ENCODE data around the gene CD40LG.

The CD40LG gene

DNA sequence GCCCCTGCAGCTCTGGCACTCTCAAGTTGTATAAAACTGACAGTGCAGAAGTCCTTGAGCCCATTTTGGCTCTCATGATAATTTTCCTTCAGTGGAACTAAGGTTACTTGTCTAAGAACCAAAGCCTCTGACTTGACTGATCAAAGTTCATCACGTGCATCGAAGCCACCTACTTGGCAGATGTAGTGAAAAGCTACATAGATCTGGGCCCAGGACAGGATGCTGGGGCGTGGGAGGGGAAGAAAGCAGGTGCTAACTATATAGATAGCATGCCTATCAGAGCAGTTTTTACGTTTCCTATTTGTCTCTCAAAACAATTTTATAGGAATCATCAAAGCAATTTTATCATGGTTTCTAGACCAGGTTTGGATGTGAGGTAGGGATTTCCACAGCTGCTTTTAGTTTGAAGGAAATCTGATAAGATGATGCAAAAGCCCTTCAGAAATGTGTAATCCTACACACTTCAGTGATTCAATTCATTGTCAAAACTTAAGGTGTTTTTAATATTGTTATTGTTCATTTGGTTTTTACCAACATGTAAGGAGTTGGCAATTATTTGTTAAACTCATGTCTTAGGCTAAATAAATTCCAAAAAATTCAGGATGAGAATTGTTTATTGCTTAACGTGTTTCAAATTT lies 1.2 kb upstream of the CD40LG start:
- H3K4me3 ChIP-seq (ENCODE audit: low read depth, low read length) = no peak overlapping the region
- H3K27me3 ChIP-seq (ENCODE audit: control insufficient read depth, insufficient read depth, low read length) = peaks cover 5% of the 10 kb centered on the region; the same call in 1 of the 2 replicates
- H3K27ac ChIP-seq (ENCODE audit: low read depth, low read length) = no peak overlapping the region

DNA sequence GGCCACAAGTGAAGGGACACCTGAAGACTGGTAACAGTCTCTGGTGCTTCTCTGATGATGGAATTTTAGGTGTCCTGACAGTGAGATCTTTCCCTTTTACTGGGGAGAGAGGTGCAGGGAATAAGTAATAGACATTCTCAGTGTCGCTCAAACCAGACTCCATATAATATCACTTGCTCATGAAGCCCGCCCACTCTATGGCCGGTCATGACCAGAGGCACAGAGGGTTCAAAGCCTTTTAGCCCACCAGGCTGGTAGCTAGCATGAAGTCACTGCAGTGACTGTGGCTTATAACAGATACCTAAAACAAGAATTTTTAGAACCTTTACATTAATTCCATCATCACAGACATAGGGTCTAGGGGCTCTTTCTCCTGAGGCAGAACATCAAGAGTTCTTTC lies 2.9 kb downstream of the CD40LG start:
- Histone ChIP-seq H3K36me3 (ENCODE audit: control insufficient read depth, insufficient read depth, low read length) (no peaks in the 10 kb centered on the region), H3K27ac (ENCODE audit: low read depth, low read length) (no peak overlapping the region), H3K9ac (ENCODE audit: low read length) (no peak overlapping the region), H3K9me3 (ENCODE audit: control insufficient read depth, insufficient read depth, low read depth, low read length) (peaks cover 4% of the 10 kb centered on the region; the same call in 1 of the 2 replicates), H3K4me3 (ENCODE audit: low read depth, low read length) (no peak overlapping the region), H3K27me3 (ENCODE audit: control insufficient read depth, insufficient read depth, low read length) (no peaks in the 10 kb centered on the region), H3K4me1 (ENCODE audit: control insufficient read depth, insufficient read depth, low read length) (peaks cover 12% of the 10 kb centered on the region)

More for the DNA sequence above, 1.2 kb upstream of the CD40LG start:
- H3K9ac ChIP-seq (ENCODE audit: low read length) = no peak overlapping the region
- H3K9me3 ChIP-seq (ENCODE audit: control insufficient read depth, insufficient read depth, low read depth, low read length) = peaks cover 4% of the 10 kb centered on the region; the same call in 1 of the 2 replicates
- peaks cover 12% of the 10 kb centered on the region for H3K4me1 ChIP-seq (ENCODE audit: control insufficient read depth, insufficient read depth, low read length)
- H3K36me3 ChIP-seq (ENCODE audit: control insufficient read depth, insufficient read depth, low read length) = no peaks in the 10 kb centered on the region

DNA sequence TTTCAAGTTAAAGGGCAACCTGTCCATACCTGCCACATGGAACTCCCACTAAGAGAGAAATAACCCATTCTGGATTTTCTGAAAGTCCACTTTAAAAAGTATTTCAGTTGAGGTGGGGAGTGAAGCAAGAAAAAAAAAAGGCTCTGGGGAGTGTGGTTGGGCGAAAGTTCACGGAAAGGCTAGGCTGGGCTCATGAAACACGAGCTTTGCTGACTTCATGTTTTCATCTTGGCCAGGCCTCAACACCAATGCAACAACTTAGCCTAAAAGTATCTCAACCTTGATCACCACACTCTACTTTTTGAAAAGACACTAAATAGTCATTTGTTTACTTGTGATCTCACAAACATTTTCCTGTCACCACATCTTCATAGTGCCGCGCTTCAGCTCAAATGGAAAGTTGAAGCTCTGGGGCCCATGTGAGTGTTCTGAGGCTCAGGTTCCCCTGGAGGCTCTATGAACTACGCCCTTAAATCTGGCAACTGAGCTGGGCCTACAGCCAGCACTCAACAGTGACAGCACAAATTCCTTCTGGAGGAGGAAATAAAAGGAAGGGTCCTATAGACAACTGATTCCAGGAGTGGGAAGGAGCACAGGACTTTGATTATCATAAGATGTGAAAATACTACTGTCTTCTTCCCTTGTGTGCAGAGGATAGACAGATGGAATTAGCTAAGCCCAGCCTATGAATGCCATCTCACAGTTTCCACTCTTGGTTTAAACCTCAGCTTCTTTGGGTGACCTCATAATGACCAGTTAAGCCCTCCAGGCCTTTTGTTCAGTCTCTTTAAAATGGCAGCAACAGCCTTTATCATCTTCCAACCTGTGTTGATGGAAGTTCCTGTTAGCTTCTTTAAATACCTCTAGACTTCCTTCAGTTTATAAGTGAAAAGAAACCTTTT lies 5.1 kb downstream of the CD40LG start:
- Histone ChIP-seq H3K4me1 (ENCODE audit: control insufficient read depth, insufficient read depth, low read length) (peaks cover 12% of the 10 kb centered on the region), H3K27me3 (ENCODE audit: control insufficient read depth, insufficient read depth, low read length) (peaks cover 10% of the 10 kb centered on the region; the same call in 1 of the 2 replicates), H3K36me3 (ENCODE audit: control insufficient read depth, insufficient read depth, low read length) (no peaks in the 10 kb centered on the region), H3K27ac (ENCODE audit: low read depth, low read length) (no peak overlapping the region), H3K9me3 (ENCODE audit: control insufficient read depth, insufficient read depth, low read depth, low read length) (no peaks in the 10 kb centered on the region), H3K4me3 (ENCODE audit: low read depth, low read length) (no peak overlapping the region), H3K9ac (ENCODE audit: low read length) (no peak overlapping the region)

DNA sequence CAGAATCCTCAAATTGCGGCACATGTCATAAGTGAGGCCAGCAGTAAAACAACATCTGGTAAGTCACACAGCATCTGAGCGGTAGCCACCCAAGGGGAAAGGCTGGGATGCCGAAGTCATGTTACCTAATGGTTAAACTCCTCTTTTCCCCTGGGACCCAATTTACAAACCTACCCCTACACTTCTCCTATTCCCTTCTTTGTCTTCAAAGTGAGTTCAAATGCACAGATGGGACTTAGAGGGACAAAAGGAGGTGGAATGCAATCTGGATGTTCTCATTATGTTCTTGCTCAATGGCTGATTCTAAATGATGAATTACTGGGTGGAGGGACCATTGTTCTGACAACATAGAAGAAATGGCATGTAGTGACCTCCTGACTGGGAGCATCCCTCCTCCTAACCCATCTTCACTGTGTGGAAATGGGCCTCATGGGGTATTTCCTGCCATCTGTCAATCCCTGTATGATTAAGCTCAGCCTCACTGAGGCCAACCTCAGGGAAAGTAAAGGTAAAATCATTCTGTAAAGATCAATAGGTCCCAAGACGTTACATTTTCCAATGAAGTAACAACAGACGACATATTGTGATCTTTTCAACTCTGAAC lies 8.5 kb downstream of the CD40LG start:
- peaks cover 10% of the 10 kb centered on the region; the same call in 1 of the 2 replicates for H3K27me3 ChIP-seq (ENCODE audit: control insufficient read depth, insufficient read depth, low read length)
- no peak overlapping the region for H3K9ac ChIP-seq (ENCODE audit: low read length)
- H3K4me1 ChIP-seq (ENCODE audit: control insufficient read depth, insufficient read depth, low read length) = no peaks in the 10 kb centered on the region
- H3K9me3 ChIP-seq (ENCODE audit: control insufficient read depth, insufficient read depth, low read depth, low read length) = no peaks in the 10 kb centered on the region
- no peaks in the 10 kb centered on the region for H3K36me3 ChIP-seq (ENCODE audit: control insufficient read depth, insufficient read depth, low read length)
- H3K27ac ChIP-seq (ENCODE audit: low read depth, low read length) = no peak overlapping the region
- H3K4me3 ChIP-seq (ENCODE audit: low read depth, low read length) = no peak overlapping the region

DNA sequence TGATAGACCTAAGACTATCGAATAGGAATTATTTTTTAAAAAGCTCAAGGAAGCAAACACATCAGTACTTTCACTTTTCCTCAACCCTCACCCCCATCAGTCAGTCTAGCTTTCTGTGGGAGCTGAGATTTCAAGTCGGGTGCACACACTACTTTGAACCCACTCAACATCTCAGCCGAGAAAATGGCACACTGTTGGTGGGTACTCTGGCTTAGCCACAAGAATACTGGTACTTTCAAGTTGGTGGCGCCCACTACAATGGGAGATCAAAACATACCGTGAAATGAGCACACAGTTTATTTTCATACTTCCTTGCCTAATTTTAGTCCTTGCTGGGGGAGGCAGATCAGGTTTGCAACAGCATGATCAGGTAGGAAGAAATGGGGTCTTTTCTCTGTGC lies 10.2 kb downstream of the CD40LG start:
- peaks cover 10% of the 10 kb centered on the region; the same call in 1 of the 2 replicates for H3K27me3 ChIP-seq (ENCODE audit: control insufficient read depth, insufficient read depth, low read length)
- no peak overlapping the region for H3K9ac ChIP-seq (ENCODE audit: low read length)
- no peak overlapping the region for H3K27ac ChIP-seq (ENCODE audit: low read depth, low read length)
- no peak overlapping the region for H3K4me3 ChIP-seq (ENCODE audit: low read depth, low read length)
- no peaks in the 10 kb centered on the region for H3K9me3 ChIP-seq (ENCODE audit: control insufficient read depth, insufficient read depth, low read depth, low read length)
- no peaks in the 10 kb centered on the region for H3K36me3 ChIP-seq (ENCODE audit: control insufficient read depth, insufficient read depth, low read length)
- H3K4me1 ChIP-seq (ENCODE audit: control insufficient read depth, insufficient read depth, low read length) = no peaks in the 10 kb centered on the region

DNA sequence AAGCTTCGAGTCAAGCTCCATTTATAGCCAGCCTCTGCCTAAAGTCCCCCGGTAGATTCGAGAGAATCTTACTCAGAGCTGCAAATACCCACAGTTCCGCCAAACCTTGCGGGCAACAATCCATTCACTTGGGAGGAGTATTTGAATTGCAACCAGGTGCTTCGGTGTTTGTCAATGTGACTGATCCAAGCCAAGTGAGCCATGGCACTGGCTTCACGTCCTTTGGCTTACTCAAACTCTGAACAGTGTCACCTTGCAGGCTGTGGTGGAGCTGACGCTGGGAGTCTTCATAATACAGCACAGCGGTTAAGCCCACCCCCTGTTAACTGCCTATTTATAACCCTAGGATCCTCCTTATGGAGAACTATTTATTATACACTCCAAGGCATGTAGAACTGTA lies 11.2 kb downstream of the CD40LG start:
- Histone ChIP-seq H3K9me3 (ENCODE audit: control insufficient read depth, insufficient read depth, low read depth, low read length) (peaks cover 1% of the 10 kb centered on the region), H3K27ac (ENCODE audit: low read depth, low read length) (no peak overlapping the region), H3K4me3 (ENCODE audit: low read depth, low read length) (no peak overlapping the region), H3K36me3 (ENCODE audit: control insufficient read depth, insufficient read depth, low read length) (no peaks in the 10 kb centered on the region), H3K27me3 (ENCODE audit: control insufficient read depth, insufficient read depth, low read length) (peaks cover 10% of the 10 kb centered on the region; the same call in 1 of the 2 replicates), H3K4me1 (ENCODE audit: control insufficient read depth, insufficient read depth, low read length) (no peaks in the 10 kb centered on the region), H3K9ac (ENCODE audit: low read length) (no peak overlapping the region)

DNA sequence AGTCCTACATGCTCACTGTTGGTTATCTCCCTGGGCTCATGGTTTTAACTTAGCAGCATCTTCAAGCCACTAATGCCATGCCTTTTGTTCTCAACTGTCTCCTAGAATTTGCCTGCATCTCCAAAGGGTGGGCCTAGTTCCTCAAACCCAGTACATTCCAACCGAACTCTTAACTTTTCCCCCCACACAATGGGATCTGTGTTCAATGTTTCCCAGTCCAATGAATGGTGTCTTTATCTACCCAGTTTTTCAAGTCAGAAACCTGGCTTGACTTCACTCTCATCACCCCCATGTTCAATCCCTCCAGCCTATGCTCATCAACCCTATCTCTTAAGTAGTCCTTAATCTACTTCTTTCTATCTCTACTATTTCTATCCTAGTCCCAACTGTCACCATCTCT lies 12.9 kb downstream of the CD40LG start:
- Histone ChIP-seq H3K27me3 (ENCODE audit: control insufficient read depth, insufficient read depth, low read length) (peaks cover 10% of the 10 kb centered on the region; the same call in 1 of the 2 replicates), H3K9ac (ENCODE audit: low read length) (no peak overlapping the region), H3K36me3 (ENCODE audit: control insufficient read depth, insufficient read depth, low read length) (no peaks in the 10 kb centered on the region), H3K4me1 (ENCODE audit: control insufficient read depth, insufficient read depth, low read length) (no peaks in the 10 kb centered on the region), H3K4me3 (ENCODE audit: low read depth, low read length) (no peak overlapping the region), H3K27ac (ENCODE audit: low read depth, low read length) (no peak overlapping the region), H3K9me3 (ENCODE audit: control insufficient read depth, insufficient read depth, low read depth, low read length) (peaks cover 12% of the 10 kb centered on the region)

DNA sequence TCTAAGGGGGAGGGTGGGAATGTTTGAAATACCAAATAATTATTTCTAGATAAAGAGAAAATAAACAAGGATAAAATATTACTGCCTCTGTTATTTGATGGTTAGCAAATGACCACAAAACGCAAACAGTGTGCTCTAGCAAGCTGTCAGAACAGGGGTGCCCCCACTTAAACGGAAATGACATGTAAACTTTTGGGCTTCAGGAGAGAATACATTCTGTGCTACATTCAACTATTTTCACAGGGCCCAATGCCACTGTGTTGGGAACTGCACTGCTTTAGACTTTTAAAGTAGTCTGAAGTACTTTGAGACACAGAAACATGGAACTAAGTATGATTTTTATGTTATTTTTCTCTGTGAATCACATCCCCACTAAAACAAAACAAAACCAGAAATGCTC lies 14.1 kb downstream of the CD40LG start:
- H3K27me3 ChIP-seq (ENCODE audit: control insufficient read depth, insufficient read depth, low read length) = peaks cover 2% of the 10 kb centered on the region; the same call in 1 of the 2 replicates
- H3K9me3 ChIP-seq (ENCODE audit: control insufficient read depth, insufficient read depth, low read depth, low read length) = peaks cover 12% of the 10 kb centered on the region
- H3K27ac ChIP-seq (ENCODE audit: low read depth, low read length) = no peak overlapping the region
- no peaks in the 10 kb centered on the region for H3K4me1 ChIP-seq (ENCODE audit: control insufficient read depth, insufficient read depth, low read length)
- H3K36me3 ChIP-seq (ENCODE audit: control insufficient read depth, insufficient read depth, low read length) = no peaks in the 10 kb centered on the region
- H3K9ac ChIP-seq (ENCODE audit: low read length) = no peak overlapping the region
- no peak overlapping the region for H3K4me3 ChIP-seq (ENCODE audit: low read depth, low read length)

DNA sequence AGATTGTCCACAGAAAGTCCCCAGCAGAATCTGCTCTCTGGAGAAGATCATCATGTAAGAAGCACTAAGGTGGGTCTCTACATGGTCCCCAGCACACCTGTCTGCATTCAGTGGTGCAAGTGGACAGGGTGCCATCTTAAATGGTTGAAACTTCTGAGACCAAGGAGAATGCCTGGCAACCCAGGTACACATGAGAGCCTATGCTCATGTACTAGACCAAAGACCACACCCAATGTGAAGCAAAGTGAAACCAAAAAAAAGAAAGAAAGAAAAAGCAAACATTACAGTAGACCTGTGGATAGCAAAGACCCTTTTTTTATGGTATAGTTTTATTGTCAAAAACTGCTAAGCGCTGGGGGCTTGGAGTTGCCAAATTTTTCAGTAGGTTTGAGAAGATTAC lies 15.0 kb downstream of the CD40LG start:
- Histone ChIP-seq H3K27ac (ENCODE audit: low read depth, low read length) (no peak overlapping the region), H3K4me1 (ENCODE audit: control insufficient read depth, insufficient read depth, low read length) (no peaks in the 10 kb centered on the region), H3K36me3 (ENCODE audit: control insufficient read depth, insufficient read depth, low read length) (no peaks in the 10 kb centered on the region)

DNA sequence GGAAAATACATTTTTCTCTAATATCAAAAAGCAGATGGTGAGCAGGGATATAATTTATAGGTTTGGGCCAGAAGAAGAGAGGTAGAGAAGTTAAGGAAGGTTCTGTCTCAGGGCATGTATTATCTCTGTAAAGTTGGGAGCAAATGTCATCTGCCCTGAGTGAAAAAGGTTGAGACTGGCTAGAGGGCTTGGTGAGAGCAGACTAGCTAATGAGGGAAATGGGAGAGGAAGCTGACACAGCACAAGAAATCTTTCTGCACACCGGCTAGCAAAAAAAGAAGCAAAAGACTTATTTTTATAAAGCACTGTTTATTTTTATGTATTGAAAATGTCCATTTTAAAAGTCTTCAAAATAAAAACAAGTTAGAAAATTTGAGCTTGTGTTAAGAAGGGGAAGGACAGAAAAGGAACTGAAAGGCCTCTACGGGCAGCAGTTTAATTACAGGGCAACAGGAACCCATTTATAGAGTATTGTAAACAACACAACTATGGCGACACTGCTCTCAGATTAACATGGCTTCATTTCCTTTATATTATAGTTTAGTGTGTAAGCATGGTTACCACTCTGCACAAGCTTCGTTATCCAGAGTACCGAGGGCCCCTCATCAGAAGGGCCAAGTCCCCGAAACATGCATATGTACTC lies 17.4 kb downstream of the CD40LG start:
- Histone ChIP-seq H3K27ac (ENCODE audit: low read depth, low read length) (no peak overlapping the region), H3K9ac (ENCODE audit: low read length) (no peak overlapping the region), H3K9me3 (ENCODE audit: control insufficient read depth, insufficient read depth, low read depth, low read length) (peaks cover 12% of the 10 kb centered on the region), H3K27me3 (ENCODE audit: control insufficient read depth, insufficient read depth, low read length) (no peaks in the 10 kb centered on the region), H3K4me3 (ENCODE audit: low read depth, low read length) (no peak overlapping the region), H3K4me1 (ENCODE audit: control insufficient read depth, insufficient read depth, low read length) (no peaks in the 10 kb centered on the region), H3K36me3 (ENCODE audit: control insufficient read depth, insufficient read depth, low read length) (no peaks in the 10 kb centered on the region)

More for the DNA sequence above, 15.0 kb downstream of the CD40LG start:
- H3K4me3 ChIP-seq (ENCODE audit: low read depth, low read length) = no peak overlapping the region
- peaks cover 12% of the 10 kb centered on the region for H3K9me3 ChIP-seq (ENCODE audit: control insufficient read depth, insufficient read depth, low read depth, low read length)
- no peak overlapping the region for H3K9ac ChIP-seq (ENCODE audit: low read length)
- no peaks in the 10 kb centered on the region; the same call in 1 of the 2 replicates for H3K27me3 ChIP-seq (ENCODE audit: control insufficient read depth, insufficient read depth, low read length)
